Upper lobe of left lung (tissue), 6 donors: Measurements from ENCODE around the gene GIN1. TPM values are rescaled to one million over a fixed set of nuclear protein-coding genes. Genes with fewer than 3 reads are reported as not detected.

Experiments used
- ATAC-seq, 2 donors: fragments of 200-7000 bp; cut with Tn5 transposase; one replicate each; pipeline ENCODE4 v1.9.1; 2022; ENCODE audit warnings: mild to moderate bottlenecking in 2 of 2, moderate library complexity in 2 of 2; ENCODE audit not compliant: low FRiP score in 2 of 2
- DNase-seq, 2 donors: peaks; one replicate each; pipeline ENCODE4 v3.0.0-alpha.2; 2019 to 2020
- H3K27ac ChIP-seq, 4 donors: fragments of 200-600 bp; sonication (generic); one replicate each; pipeline ENCODE4 v1.5.1; 2016 to 2019
- H3K27me3 ChIP-seq, 4 donors: fragments of 200-600 bp; sonication (generic); one replicate each; pipeline ENCODE4 v1.5.1; 2017 to 2019
- H3K36me3 ChIP-seq, 4 donors: fragments of 200-600 bp; sonication (generic); one replicate each; pipeline ENCODE4 v1.5.1; 2016 to 2019
- H3K4me1 ChIP-seq, 4 donors: fragments of 200-600 bp; sonication (generic); one replicate each; pipeline ENCODE4 v1.5.1; 2018 to 2019
- H3K4me3 ChIP-seq, 4 donors: fragments of 200-600 bp; sonication (generic); one replicate each; pipeline ENCODE4 v1.5.1; 2017 to 2019; ENCODE audit warnings: mild to moderate bottlenecking in 2 of 4, moderate library complexity in 1 of 4
- H3K9me3 ChIP-seq, 4 donors: fragments of 200-600 bp; sonication (generic); one replicate each; pipeline ENCODE4 v1.5.1; 2018 to 2019
- CTCF ChIP-seq, 6 experiments: fragments of 450-650 bp in 4 of 6; fragments of 200-600 bp in 2 of 6; sonication (generic) in 2 of 6; IDR thresholded peaks; one replicate each; pipeline ENCODE4 v1.5.1; 2016 to 2019; ENCODE audit warnings: antibody characterized with exemption in 6 of 6
- EP300 ChIP-seq, 4 donors: sonication (generic); formaldehyde crosslinking; IDR thresholded peaks; one replicate each; pipeline ENCODE4 v1.5.1; 2017; ENCODE audit warnings: antibody characterized with exemption in 4 of 4, control low read depth in 2 of 4
- POLR2A ChIP-seq, 4 donors: fragments of 450-650 bp; IDR thresholded peaks; one replicate each; pipeline ENCODE4 v1.5.1; 2016 to 2017; ENCODE audit warnings: antibody characterized with exemption in 4 of 4, mild to moderate bottlenecking in 2 of 4
- POLR2AphosphoS5 ChIP-seq, 2 donors: sonication (generic); formaldehyde crosslinking; IDR thresholded peaks; one replicate each; pipeline ENCODE4 v1.5.1; 2017; ENCODE audit warnings: antibody characterized with exemption in 2 of 2
- WGBS, 2 donors: methylation state at CpG; one replicate each; pipeline ENCODE4 v1.1.5; 2017 to 2018; 5-methylcytosine and 5-hydroxymethylcytosine counted together
- total RNA-seq, 6 donors: library from RNA; depleted of rRNA in 4 of 6; stranded (reverse); fragments of >200 nt in 4 of 6; gene quantifications; one replicate each; pipeline versions ENCODE4 v1.1.0 to v1.2.1, GENCODE V29; 2016 to 2021
- donor health status: DM: no; HTN: no; CAD: no; lungs with moderate emphysema.
- donor health status: DM: no; HTN: yes; CAD: no; lungs with severe emphysema.

The GIN1 gene
- total RNA-seq, 6 donors from 2014 or later: 2.1 to 10.7 (median 5.8) TPM

- Histone ChIP-seq H3K27me3 (no peaks in the 10 kb centered on the region), H3K36me3 (no peaks in the 10 kb centered on the region), H3K27ac (no peak overlapping the region), H3K4me1 (no peaks in the 10 kb centered on the region), H3K9me3 (peaks cover 0 to 4% (median 0%) of the 10 kb centered on the region in 4 donors), H3K4me3 (no peak overlapping the region)
- no peak for TF ChIP-seq POLR2AphosphoS5 (IDR thresholded peaks at IDR 0.05)
- TF ChIP-seq CTCF (IDR thresholded peaks at IDR 0.05): no peak
- TF ChIP-seq POLR2A (IDR thresholded peaks at IDR 0.05): no peak
- TF ChIP-seq EP300 (IDR thresholded peaks at IDR 0.05): no peak
- no peak for ATAC-seq
- DNase-seq: no peak
- WGBS, 2 donors: 87 to 93% methylated on average over 4 of the region's 4 CpGs
These were observed 82.1 kb downstream of the GIN1 start for GRCh38 chr5:103037673-103038455.

DNA sequence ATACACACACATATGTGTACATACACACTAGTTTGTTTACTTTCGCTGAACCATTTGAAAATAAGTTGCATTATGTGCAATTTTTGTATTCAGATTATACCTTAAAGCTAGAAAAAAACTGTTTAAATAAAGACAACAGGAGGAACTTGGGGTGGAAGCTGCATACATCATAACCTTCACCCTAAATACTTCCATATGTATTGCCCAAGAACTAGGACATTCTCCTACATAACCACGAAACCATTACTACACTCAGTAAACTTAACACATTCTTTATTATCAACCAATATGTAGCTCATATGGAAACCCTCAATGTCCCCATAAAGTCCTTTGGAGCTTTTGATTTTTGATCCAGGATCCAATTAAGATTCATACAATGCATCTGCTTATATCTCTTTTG is 83.3 kb downstream of the GIN1 start:
- H3K27ac ChIP-seq: no peak overlapping the region
- peaks cover 0 to 4% (median 0%) of the 10 kb centered on the region in 4 donors for H3K9me3 ChIP-seq
- TF ChIP-seq EP300 (IDR thresholded peaks at IDR 0.05) (no peak), POLR2AphosphoS5 (IDR thresholded peaks at IDR 0.05) (no peak), POLR2A (IDR thresholded peaks at IDR 0.05) (no peak), CTCF (IDR thresholded peaks at IDR 0.05) (no peak)
- peaks cover 0 to 6% (median 3%) of the 10 kb centered on the region in 4 donors for H3K36me3 ChIP-seq
- no peaks in the 10 kb centered on the region for H3K27me3 ChIP-seq
- no peak overlapping the region for H3K4me3 ChIP-seq
- H3K4me1 ChIP-seq: no peaks in the 10 kb centered on the region
- DNase-seq: no peak
- no peak for ATAC-seq
- 82 to 83% methylated on average over 2 of the region's 2 CpGs for WGBS, 2 donors

Other genes with a start within 250 kb of the GIN1 start
- gene PPIP5K2, start 163 bp upstream of the GIN1 start, total RNA-seq: 10 to 100 TPM; 10.9 to 48.5 (median 34.7) TPM
- 10 to 100 TPM in 1 of 6 donors, 1 to 10 TPM in 5; 2.6 to 12.5 (median 6.8) TPM for gene MACIR, start 138.6 kb upstream of the GIN1 start, total RNA-seq